Measurements from ENCODE around the gene MERTK. TPM values are rescaled to one million over a fixed set of nuclear protein-coding genes. Genes with fewer than 3 reads are reported as not detected.

MERTK gene
- total RNA-seq, 6 donors from 2014 or later = 15.5 to 141 (median 21.9) TPM

- DNase-seq (no peak), ATAC-seq (ENCODE audit: low FRiP score in 2 of 2) (no peak)
- H3K27me3 ChIP-seq = no peaks in the 10 kb centered on the region
- peaks cover 2 to 8% (median 5%) of the 10 kb centered on the region in 4 donors for H3K4me1 ChIP-seq
- WGBS, 2 donors = 59 to 68% methylated on average over 8 of the region's 8 CpGs
- no peaks in the 10 kb centered on the region for H3K9me3 ChIP-seq
- TF ChIP-seq POLR2AphosphoS5 (IDR thresholded peaks at IDR 0.05) (no peak), EP300 (IDR thresholded peaks at IDR 0.05) (no peak), POLR2A (IDR thresholded peaks at IDR 0.05) (no peak)
- TF ChIP-seq, protein P1, sequence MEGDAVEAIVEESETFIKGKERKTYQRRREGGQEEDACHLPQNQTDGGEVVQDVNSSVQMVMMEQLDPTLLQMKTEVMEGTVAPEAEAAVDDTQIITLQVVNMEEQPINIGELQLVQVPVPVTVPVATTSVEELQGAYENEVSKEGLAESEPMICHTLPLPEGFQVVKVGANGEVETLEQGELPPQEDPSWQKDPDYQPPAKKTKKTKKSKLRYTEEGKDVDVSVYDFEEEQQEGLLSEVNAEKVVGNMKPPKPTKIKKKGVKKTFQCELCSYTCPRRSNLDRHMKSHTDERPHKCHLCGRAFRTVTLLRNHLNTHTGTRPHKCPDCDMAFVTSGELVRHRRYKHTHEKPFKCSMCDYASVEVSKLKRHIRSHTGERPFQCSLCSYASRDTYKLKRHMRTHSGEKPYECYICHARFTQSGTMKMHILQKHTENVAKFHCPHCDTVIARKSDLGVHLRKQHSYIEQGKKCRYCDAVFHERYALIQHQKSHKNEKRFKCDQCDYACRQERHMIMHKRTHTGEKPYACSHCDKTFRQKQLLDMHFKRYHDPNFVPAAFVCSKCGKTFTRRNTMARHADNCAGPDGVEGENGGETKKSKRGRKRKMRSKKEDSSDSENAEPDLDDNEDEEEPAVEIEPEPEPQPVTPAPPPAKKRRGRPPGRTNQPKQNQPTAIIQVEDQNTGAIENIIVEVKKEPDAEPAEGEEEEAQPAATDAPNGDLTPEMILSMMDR (IDR thresholded peaks at IDR 0.05) = no peak
- H3K36me3 ChIP-seq = peaks cover 0 to 7% (median 4%) of the 10 kb centered on the region in 4 donors
- H3K4me3 ChIP-seq = no peak overlapping the region
- no peak overlapping the region for H3K27ac ChIP-seq
These were observed 128.1 kb downstream of the MERTK start for GRCh38 chr2:112026509-112026908.

GRCh38 chr2:112027767-112028166 lies 129.4 kb downstream of the MERTK start:
- Histone ChIP-seq H3K27me3 (no peaks in the 10 kb centered on the region), H3K4me3 (no peak overlapping the region), H3K4me1 (peaks cover 15 to 19% (median 17%) of the 10 kb centered on the region in 4 donors), H3K9me3 (no peaks in the 10 kb centered on the region), H3K27ac (no peak overlapping the region), H3K36me3 (peaks cover 0 to 3% (median under 1%) of the 10 kb centered on the region in 4 donors)
- WGBS, 2 donors = 99% methylated on average over 3 of the region's 3 CpGs
- DNase-seq = no peak
- ATAC-seq (ENCODE audit: low FRiP score in 2 of 2) = no peak
- TF ChIP-seq POLR2AphosphoS5 (IDR thresholded peaks at IDR 0.05) (no peak), POLR2A (IDR thresholded peaks at IDR 0.05) (no peak), EP300 (IDR thresholded peaks at IDR 0.05) (no peak)
- TF ChIP-seq, protein P1 (IDR thresholded peaks at IDR 0.05) = no peak

- no peak for TF ChIP-seq POLR2A (IDR thresholded peaks at IDR 0.05)
- no peak for TF ChIP-seq EP300 (IDR thresholded peaks at IDR 0.05)
- TF ChIP-seq, protein P1 (IDR thresholded peaks at IDR 0.05) = no peak
- no peak for ATAC-seq (ENCODE audit: low FRiP score in 2 of 2)
- H3K27ac ChIP-seq = no peak overlapping the region
- no peak overlapping the region for H3K4me3 ChIP-seq
- WGBS, 2 donors = 64 to 68% methylated on average over 2 of the region's 2 CpGs
- DNase-seq = no peak
- no peaks in the 10 kb centered on the region for H3K9me3 ChIP-seq
- peaks cover 24 to 33% (median 24%) of the 10 kb centered on the region in 4 donors for H3K4me1 ChIP-seq
- no peaks in the 10 kb centered on the region for H3K27me3 ChIP-seq
- H3K36me3 ChIP-seq = no peaks in the 10 kb centered on the region
These were observed 130.8 kb downstream of the MERTK start for GRCh38 chr2:112029164-112029563.

- ATAC-seq (ENCODE audit: low FRiP score in 2 of 2) (peak; percentile 23 to 53), DNase-seq (peak in 1 of 2 donors; percentile 72)
- no peaks in the 10 kb centered on the region for H3K36me3 ChIP-seq
- H3K9me3 ChIP-seq = no peaks in the 10 kb centered on the region
- no peaks in the 10 kb centered on the region for H3K27me3 ChIP-seq
- H3K27ac ChIP-seq = peak overlapping the region; percentile 69 to 83 (median 72)
- no peak overlapping the region for H3K4me3 ChIP-seq
- WGBS, 2 donors = 11 to 14% methylated on average over 12 of the region's 12 CpGs
- H3K4me1 ChIP-seq = peaks cover 24 to 33% (median 24%) of the 10 kb centered on the region in 4 donors
- TF ChIP-seq POLR2AphosphoS5 (IDR thresholded peaks at IDR 0.05) (peak in 1 of 2 donors; percentile 11), EP300 (IDR thresholded peaks at IDR 0.05) (no peak), POLR2A (IDR thresholded peaks at IDR 0.05) (peak in 1 of 4 donors; percentile 5)
- TF ChIP-seq, protein P1 (IDR thresholded peaks at IDR 0.05) = no peak
These were observed 133.2 kb downstream of the MERTK start for GRCh38 chr2:112031473-112032223.
